GM18951 (cell line): ENCODE results near the gene LRFN2.

Experiments
- POLR2A ChIP-seq: IDR thresholded peaks from 4 replicates; pipeline ENCODE4 v1.6.1; 2011; ENCODE audit warnings: mild to moderate bottlenecking; ENCODE audit not compliant: insufficient read length, insufficient read depth; ENCODE audit errors: extremely low read depth
- in situ Hi-C: fragments of 300-500 bp; cut with MboI; formaldehyde crosslinking; loops from one replicate; pipeline ENCODE4 v1.12.0; 2022; ENCODE audit warnings: low sequenced_read_pairs, mixed read lengths, inconsistent platforms; ENCODE audit not compliant: unreplicated experiment

LRFN2 gene

DNA sequence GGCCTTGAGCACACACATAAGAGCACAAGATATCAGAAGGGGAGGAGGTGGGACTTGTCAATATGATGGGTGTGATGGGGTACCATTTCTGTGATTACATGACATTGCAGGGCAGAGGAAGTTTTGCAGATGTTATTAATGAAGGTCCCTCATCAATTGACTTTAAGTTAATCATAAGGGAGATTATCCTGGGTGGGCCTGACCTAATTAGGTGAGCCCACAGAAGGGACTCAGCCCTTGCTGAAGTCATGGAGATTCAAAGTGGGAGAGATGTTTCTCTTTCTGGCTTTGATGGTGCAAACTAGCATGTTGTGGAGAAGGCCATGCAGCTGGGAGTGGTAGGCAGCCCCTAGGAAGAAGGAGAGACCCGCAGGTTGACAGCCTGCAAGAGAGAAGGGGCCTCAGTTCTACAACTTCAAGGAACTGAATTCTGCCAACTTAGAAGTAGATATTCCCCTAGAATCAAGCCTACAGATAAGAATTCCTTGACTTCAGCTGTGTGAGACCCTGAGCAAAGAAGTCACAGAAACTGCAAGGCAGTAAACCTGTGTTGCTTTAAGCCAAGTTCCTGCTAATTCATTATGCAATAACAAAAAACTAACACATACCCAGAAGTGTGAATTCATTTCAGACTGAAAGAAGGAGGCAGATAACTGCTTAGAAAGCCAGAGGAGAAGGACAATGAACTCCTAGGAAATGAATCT is 131.3 kb downstream of the LRFN2 start:
- in situ Hi-C loops = no loop called here
- no peak for TF ChIP-seq POLR2A

DNA sequence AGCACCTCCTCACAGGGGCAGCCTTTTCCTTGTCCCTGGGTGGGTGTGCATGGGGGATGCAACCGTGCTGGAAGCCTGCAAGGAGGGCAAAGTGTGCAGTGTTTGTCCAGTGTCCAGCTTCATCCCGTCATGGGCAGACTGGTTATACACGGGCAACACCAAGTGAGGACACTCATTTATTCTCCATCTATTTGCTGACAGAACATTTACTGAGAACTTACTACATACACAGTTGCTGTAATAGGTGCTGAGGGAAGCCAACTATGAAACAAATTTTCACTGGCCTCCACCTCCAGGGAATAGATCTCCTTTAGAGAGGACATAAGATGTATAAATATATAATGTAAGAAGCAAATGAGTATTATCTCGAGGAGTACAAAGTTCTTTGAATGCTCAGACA is 136.7 kb downstream of the LRFN2 start:
- in situ Hi-C loops = no loop called here
- no peak for TF ChIP-seq POLR2A

DNA sequence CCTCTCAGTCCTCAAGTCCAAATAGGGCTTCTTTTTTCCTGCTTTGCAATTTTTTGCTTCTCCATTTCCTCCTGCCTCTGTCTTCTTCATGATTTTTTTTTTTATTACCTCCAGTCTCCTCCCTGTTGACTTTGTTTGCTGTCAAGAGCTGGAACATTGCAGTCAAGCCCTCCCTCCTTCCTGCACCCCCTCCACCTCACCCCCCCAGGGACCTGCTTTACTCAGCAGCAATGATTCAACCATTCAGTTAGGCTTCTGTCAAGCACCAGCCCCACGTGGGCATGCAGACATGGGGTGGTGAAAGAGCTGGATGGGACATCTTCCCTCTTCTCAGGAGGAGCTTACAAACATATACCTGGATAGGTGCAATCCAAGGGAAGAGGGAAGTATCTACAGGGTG is 142.4 kb downstream of the LRFN2 start:
- in situ Hi-C loops = no loop called here
- no peak for TF ChIP-seq POLR2A

DNA sequence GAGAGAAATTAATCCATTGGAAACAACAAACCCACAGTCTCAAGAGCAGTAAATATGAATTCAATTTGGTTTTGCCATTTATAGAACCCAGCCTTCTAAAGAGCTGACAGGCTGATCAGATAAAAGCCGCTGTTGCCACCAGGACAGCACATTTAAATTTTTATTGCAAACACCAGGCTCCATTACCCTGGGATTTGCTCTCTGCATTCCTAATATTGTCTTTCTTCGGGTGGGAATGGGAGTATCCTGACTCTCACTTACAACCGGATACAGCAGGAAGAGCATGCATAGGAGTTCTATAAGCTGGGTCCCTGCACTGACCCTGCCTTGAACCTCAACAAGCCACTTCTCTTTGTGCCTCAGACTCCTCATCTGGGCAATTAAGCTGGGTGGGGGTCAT is 142.9 kb downstream of the LRFN2 start:
- TF ChIP-seq POLR2A = no peak
- in situ Hi-C loops = no loop called here

DNA sequence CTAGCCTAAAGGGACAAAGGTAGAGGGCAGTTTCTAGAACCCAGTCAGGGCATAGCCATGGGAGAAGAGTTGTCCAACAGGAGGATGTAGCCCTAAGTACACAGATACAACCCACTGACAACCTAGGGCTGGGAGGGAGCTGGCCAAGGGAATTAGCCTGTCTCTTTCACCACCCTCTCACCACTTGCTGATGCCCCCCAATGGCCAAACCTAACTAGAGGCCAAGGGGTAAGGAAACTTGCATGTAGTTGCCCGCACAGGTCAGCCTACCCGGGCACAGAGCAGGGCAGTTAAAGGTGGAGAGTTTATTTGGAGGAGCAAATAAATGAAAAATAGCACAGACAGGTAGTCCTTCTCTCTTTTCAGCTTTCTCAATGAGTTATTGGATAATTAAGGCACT is 143.3 kb downstream of the LRFN2 start:
- TF ChIP-seq POLR2A = no peak
- in situ Hi-C loops = no loop called here

DNA sequence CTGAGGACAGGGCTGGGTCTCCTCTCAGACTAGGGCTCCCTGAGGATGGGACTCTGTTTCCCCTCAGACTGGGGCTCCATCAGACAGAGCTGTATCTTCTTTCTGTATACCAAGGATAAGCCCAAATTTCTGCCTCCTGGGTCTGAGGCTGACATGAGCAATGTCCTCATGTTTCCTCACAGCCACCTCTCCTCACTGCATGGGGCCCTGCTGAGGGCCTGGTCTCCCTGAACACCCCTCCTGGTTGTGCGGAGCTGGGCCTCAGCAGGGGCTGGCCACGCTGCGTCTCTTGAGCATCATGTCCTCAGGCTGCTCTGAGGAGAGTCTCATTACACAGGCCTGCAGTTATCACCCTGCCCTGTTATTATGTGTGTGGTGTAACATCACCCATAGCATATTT is 144.6 kb downstream of the LRFN2 start:
- no peak for TF ChIP-seq POLR2A
- in situ Hi-C loops = no loop called here

DNA sequence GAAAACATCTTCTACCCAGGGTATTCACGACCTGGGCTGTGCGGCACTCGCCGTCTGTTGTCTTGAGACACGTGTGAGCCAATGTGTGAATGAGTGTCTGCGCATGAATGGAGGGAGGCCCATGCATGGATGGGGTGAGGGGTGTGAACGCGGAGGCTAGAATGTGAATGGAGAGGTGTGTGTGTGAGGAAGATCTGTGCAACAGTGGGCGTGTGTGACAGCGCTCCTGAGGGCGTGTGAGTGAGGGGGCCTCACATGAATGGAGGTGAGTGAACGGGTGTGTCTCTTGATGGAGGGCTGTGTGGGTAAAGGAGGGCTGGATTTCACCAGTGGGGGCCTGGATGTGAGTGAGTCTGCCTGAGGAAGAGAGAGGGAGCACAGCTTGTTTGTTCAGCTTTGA is 146.0 kb downstream of the LRFN2 start:
- in situ Hi-C loops = no loop called here
- no peak for TF ChIP-seq POLR2A

DNA sequence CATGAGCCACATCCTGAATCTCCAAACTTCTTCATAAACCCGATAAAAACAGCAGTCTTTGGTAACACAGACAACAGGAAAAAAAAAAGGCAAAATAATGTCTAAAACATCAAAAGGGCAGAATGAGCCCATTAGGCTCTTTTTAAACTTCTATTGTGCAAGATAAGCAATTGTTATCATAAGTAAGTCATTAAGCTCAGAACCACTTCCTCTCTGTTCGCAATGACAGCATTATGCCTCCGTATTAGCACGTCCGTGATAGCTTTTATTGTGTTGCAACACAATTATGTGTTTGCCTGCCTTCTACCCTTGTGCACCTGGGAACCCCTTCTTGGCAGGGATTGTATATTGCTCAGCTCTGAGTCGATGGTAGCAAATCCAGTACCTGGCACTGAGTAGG is 147.1 kb downstream of the LRFN2 start:
- no peak for TF ChIP-seq POLR2A

DNA sequence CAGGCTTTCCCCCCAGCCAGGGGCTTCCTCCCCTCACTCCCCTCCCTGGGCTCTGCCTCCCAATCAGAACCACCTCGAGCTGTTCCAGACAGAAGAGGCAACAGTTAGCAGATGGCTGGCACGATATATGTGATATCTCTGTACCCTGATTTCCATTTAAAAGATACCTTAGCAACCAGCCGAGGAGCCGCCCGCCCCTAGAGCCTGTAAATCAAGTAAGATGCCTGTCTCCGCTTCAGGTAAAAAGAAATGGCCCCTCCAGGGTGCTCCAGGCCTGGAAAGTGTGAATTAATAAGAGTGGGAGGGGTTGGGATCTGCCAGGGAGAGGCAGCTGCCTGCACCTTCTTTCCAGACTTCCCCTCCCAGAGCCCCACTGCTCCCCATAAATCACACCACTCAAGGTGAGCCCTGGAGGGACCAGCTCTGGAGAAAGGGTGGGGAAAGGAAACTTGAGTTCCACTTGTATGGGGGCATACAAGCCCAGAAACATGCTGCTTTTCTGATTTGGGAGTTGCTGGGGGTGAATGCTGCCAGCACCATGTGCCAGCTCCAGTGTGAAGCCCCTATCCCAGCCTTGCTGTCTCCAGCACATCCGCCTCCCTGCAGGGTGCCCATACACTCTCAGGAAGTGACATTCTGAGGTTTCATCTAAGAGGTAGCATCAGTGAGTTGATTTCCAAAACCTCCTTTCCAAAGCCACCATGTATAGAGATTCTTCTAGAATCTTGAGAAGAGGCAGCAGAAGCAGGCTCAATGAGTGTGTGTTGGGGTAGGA is 148.0 kb downstream of the LRFN2 start:
- TF ChIP-seq POLR2A = no peak
- in situ Hi-C loops = no loop called here

More for the DNA sequence above, 147.1 kb downstream of the LRFN2 start:
- in situ Hi-C loops = no loop called here

DNA sequence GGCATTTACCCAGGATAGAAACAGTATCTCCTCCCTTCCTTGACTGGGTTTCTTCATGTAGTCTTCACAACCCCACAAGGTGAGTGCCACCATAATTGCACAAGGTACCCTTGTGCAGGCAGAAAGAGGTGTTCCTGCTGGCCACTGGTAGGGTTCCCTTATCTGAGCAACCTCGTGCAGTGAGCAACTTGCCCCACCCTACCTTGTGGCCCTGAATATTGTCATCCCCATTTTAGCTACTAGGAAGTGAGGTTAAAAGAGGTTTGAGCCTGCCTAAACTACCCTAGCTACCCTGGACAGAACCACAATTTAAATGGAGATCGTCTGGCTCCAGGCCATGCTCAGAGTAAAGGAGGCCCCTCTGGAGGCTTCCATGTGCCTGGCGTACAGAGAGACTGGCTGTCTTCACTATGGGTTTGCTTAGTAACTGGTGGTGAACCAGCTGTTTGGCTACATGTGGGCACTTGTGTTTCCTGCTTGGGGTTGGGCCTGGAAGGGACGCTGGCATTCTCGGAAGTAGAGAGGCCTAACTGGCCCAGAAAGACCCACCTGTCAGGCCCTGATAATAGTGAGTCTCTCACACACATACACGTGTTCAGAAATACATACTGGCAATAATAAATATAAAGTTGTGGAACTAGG is 148.8 kb downstream of the LRFN2 start:
- TF ChIP-seq POLR2A = no peak
- in situ Hi-C loops = no loop called here

DNA sequence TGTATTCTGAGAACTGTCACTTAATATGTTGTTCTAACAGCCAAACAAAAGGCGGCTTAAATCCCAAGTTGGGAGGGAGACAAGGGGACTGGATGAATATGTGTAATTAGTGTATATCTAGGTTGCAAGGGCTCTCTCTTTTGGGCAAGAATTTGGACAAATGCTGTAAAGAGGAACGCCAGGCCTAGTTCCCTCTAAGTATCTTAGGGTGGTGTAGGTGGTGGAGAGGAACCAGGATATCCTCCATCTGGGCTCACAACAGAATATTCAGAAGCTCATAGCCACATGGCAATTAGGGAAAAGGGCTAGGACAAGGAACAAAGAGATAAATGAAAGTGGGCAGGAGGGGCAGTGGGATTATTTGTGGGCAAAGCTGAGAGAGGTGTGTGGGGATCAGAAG is 149.5 kb downstream of the LRFN2 start:
- in situ Hi-C loops = no loop called here
- no peak for TF ChIP-seq POLR2A

DNA sequence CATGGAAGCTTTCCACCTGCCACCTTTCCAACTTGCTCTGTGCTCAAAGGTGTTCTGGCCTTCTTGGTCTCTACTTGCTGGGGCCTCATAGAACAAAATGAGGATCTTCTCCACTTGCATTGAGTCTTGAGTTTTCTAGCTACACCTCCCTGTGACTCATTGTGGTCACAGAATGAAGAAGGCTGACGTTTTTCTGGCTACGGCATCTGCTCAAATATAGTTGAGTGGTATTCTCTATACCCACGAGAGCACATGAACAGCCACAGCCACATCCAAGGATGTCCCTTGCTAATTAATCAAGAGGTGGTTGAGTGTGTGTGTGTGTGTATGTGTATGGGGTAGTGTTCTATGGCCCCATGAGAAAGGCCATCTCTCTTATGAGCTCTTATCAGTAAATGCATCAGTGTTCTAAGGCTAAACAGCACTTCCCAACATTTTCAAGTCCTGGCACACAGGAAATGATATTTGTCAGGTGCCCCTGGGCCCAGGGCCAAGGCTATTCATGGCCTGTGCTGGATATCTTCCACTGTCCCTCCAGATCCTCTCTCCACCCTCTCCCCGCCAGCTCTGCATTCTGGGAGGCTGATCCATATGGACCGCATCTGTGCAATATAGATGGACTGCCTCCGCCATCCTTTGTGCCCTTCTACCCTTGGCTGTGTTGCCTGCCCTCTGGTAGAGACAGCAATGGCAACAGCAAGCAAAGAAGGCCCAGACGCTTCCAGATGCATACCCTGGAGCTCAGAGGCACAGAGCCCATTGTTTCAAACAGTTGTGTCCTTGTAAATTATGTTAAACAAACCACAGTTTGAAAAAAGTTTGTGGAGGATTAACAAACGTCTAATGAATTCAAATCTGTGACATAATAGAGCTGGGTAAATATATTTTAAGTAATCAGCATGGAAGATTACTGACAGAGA is 150.2 kb downstream of the LRFN2 start:
- in situ Hi-C loops = no loop called here
- TF ChIP-seq POLR2A = no peak

DNA sequence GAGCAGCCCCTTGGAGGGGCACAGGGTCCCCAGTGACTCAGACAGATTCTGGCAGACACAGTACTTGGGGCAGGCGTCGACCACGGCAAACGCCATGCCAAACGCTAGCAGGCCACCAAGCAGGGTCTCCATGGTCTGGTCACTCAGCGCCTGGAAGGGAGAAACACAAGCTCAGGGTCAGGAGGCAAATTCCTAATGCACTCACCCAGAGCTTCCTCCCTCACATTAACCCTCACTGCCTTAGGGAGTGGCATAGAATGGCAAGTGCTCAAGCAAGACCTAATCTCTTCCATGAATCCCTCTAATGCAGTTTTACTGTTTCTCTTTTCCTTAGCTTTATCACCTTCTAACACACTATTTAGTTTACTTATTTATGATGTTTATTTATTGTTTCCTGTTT is 154.2 kb downstream of the LRFN2 start:
- in situ Hi-C loops = no loop called here
- no peak for TF ChIP-seq POLR2A

DNA sequence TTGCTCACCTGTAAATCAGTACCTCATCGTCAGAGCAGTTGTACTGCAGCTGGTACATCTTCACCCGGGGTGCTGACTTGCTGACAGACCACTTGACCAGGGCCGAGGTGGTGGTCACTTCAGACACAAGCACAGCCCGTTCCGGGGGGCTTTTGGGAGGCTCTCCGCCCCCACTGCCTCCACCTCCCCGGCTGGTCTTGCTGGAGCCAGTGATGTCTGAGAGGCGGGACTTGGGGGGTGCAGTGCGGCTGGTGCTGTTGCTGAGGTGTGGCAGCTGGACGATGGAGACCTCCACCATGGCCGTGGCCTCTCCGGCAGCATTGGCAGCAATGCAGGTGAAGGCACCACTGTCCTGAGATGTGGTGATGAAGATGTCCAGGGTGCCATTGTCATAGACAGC is 155.5 kb downstream of the LRFN2 start:
- no peak for TF ChIP-seq POLR2A
- in situ Hi-C loops = no loop called here
